Vagina (tissue), 2 donors: ENCODE data around the gene TP53I13. TPM values are rescaled to one million over a fixed set of nuclear protein-coding genes. Genes with fewer than 3 reads are reported as not detected.

Experiments
- DNase-seq, 2 donors: peaks; one replicate each; pipeline ENCODE4 v3.0.0-alpha.2; 2017; ENCODE audit errors: extremely low spot score in 2 of 2
- H3K27ac ChIP-seq: fragments of 200-600 bp; sonication (generic); one replicate; pipeline ENCODE4 v1.5.1; 2019
- H3K27me3 ChIP-seq: fragments of 200-600 bp; sonication (generic); one replicate; pipeline ENCODE4 v1.5.1; 2019
- H3K36me3 ChIP-seq, 2 donors: fragments of 200-600 bp; sonication (generic); one replicate each; pipeline ENCODE4 v1.5.1; 2017 to 2019
- H3K4me1 ChIP-seq: fragments of 200-600 bp; sonication (generic); one replicate; pipeline ENCODE4 v1.5.1; 2019
- H3K4me3 ChIP-seq, 2 donors: fragments of 200-600 bp; sonication (generic); 1 replicate in 1 of 2; 2 replicates in 1 of 2; pipeline ENCODE4 v1.5.1; 2016 to 2019
- H3K9me3 ChIP-seq: fragments of 200-600 bp; sonication (generic); one replicate; pipeline ENCODE4 v1.5.1; 2019
- CTCF ChIP-seq, 3 experiments: fragments of 450-650 bp in 2 of 3; fragments of 200-600 bp in 1 of 3; sonication (generic) in 1 of 3; IDR thresholded peaks; one replicate each; pipeline ENCODE4 v1.5.1; 2017 to 2019; ENCODE audit warnings: antibody characterized with exemption in 3 of 3, mild to moderate bottlenecking in 2 of 3, moderate library complexity in 2 of 3
- POLR2A ChIP-seq, 2 donors: fragments of 450-650 bp; IDR thresholded peaks; one replicate each; pipeline ENCODE4 v1.6.1; 2017; ENCODE audit warnings: antibody characterized with exemption in 2 of 2, mild to moderate bottlenecking in 2 of 2, moderate library complexity in 2 of 2
- POLR2AphosphoS5 ChIP-seq, 2 donors: sonication (generic); formaldehyde crosslinking; IDR thresholded peaks; one replicate each; pipeline ENCODE4 v1.9.0; 2017; ENCODE audit warnings: antibody characterized with exemption in 2 of 2, mild to moderate bottlenecking in 2 of 2, low read depth in 1 of 2; ENCODE audit not compliant: insufficient read depth in 1 of 2
- intact Hi-C: fragments of 100-400 bp; cut with DNase I; formaldehyde crosslinking; loops from one replicate; pipeline ENCODE4 v1.15.1; 2023
- total RNA-seq: library from RNA; depleted of rRNA; stranded (reverse); fragments of >200 nt; gene quantifications from one replicate; pipeline ENCODE4 v1.2.3, GENCODE V29; 2016

The TP53I13 gene
- total RNA-seq, 1 donor from 2014 or later = 61.1 TPM

- Histone ChIP-seq H3K4me3 (no peak overlapping the region), H3K9me3 (no peaks in the 10 kb centered on the region), H3K27ac (no peak overlapping the region), H3K4me1 (peaks cover 9% of the 10 kb centered on the region), H3K27me3 (no peaks in the 10 kb centered on the region), H3K36me3 (peaks cover 0 to 17% of the 10 kb centered on the region in 2 donors)
- intact Hi-C loops = no loop called here
- DNase-seq = no peak
- TF ChIP-seq POLR2AphosphoS5 (IDR thresholded peaks at IDR 0.05; ENCODE audit: insufficient read depth in 1 of 2, low read depth in 1 of 2) (no peak), POLR2A (IDR thresholded peaks at IDR 0.05) (no peak), CTCF (IDR thresholded peaks at IDR 0.05) (no peak)
Measured at GRCh38 chr17:29546085-29546484, 22.4 kb upstream of the TP53I13 start.

GRCh38 chr17:29546830-29547229 is 21.7 kb upstream of the TP53I13 start:
- no peak overlapping the region for H3K4me3 ChIP-seq
- H3K27ac ChIP-seq = no peak overlapping the region
- intact Hi-C loops = no loop called here
- TF ChIP-seq CTCF (IDR thresholded peaks at IDR 0.05) = no peak
- H3K4me1 ChIP-seq = peaks cover 9% of the 10 kb centered on the region
- no peaks in the 10 kb centered on the region for H3K9me3 ChIP-seq
- DNase-seq = no peak
- H3K36me3 ChIP-seq = peaks cover 0 to 17% of the 10 kb centered on the region in 2 donors
- no peaks in the 10 kb centered on the region for H3K27me3 ChIP-seq

GRCh38 chr17:29549177-29549923 is 19.2 kb upstream of the TP53I13 start:
- no peaks in the 10 kb centered on the region for H3K9me3 ChIP-seq
- peaks cover 9% of the 10 kb centered on the region for H3K4me1 ChIP-seq
- no peaks in the 10 kb centered on the region for H3K36me3 ChIP-seq
- H3K27ac ChIP-seq = no peak overlapping the region
- no peaks in the 10 kb centered on the region for H3K27me3 ChIP-seq
- TF ChIP-seq POLR2A (IDR thresholded peaks at IDR 0.05) (no peak), CTCF (IDR thresholded peaks at IDR 0.05) (no peak), POLR2AphosphoS5 (IDR thresholded peaks at IDR 0.05; ENCODE audit: insufficient read depth in 1 of 2, low read depth in 1 of 2) (no peak)
- no peak overlapping the region for H3K4me3 ChIP-seq
- DNase-seq = no peak
- intact Hi-C loops = no loop called here

GRCh38 chr17:29555840-29556239 is 12.7 kb upstream of the TP53I13 start:
- intact Hi-C loops = no loop called here
- Histone ChIP-seq H3K9me3 (no peaks in the 10 kb centered on the region), H3K4me1 (no peaks in the 10 kb centered on the region), H3K27me3 (no peaks in the 10 kb centered on the region), H3K4me3 (no peak overlapping the region), H3K36me3 (no peaks in the 10 kb centered on the region), H3K27ac (no peak overlapping the region)
- no peak for DNase-seq
- no peak for TF ChIP-seq CTCF (IDR thresholded peaks at IDR 0.05)
- TF ChIP-seq POLR2AphosphoS5 (IDR thresholded peaks at IDR 0.05; ENCODE audit: insufficient read depth in 1 of 2, low read depth in 1 of 2) = no peak
- TF ChIP-seq POLR2A (IDR thresholded peaks at IDR 0.05) = no peak

- H3K9me3 ChIP-seq = no peaks in the 10 kb centered on the region
- H3K27ac ChIP-seq = no peak overlapping the region
- no peak for DNase-seq
- no peak overlapping the region for H3K4me3 ChIP-seq
- H3K4me1 ChIP-seq = no peaks in the 10 kb centered on the region
- TF ChIP-seq POLR2A (IDR thresholded peaks at IDR 0.05) = no peak
- no peak for TF ChIP-seq POLR2AphosphoS5 (IDR thresholded peaks at IDR 0.05; ENCODE audit: insufficient read depth in 1 of 2, low read depth in 1 of 2)
- TF ChIP-seq CTCF (IDR thresholded peaks at IDR 0.05) = no peak
- peaks cover 0 to 6% of the 10 kb centered on the region in 2 donors for H3K36me3 ChIP-seq
- intact Hi-C loops = no loop called here
- no peaks in the 10 kb centered on the region for H3K27me3 ChIP-seq
Measured at GRCh38 chr17:29557085-29557738, 11.3 kb upstream of the TP53I13 start.
